H1 (cell line): ENCODE data around the gene GPR162.

ENCODE experiments used
- POLR2A ChIP-seq, 2 experiments: IDR thresholded peaks; 1 replicate in 1 of 2; 2 replicates in 1 of 2; pipeline ENCODE4 v1.6.1; 2011; ENCODE audit warnings: low read depth in 2 of 2, low read length in 2 of 2, mild to moderate bottlenecking in 2 of 2; ENCODE audit errors: control extremely low read depth in 1 of 2
- RAD21 ChIP-seq, 2 experiments: IDR thresholded peaks in 1 of 2; conservative IDR thresholded peaks in 1 of 2; 2 replicates each; pipeline ENCODE4 v1.6.1; 2011; ENCODE audit warnings: low read depth in 2 of 2, low read length in 2 of 2, improper control_type of control experiment in 1 of 2, inconsistent platforms in 1 of 2, mild to moderate bottlenecking in 1 of 2, moderate library complexity in 1 of 2
- SIN3A ChIP-seq, 2 experiments: IDR thresholded peaks in 1 of 2; conservative IDR thresholded peaks in 1 of 2; 2 replicates each; pipeline ENCODE4 v1.6.1; 2011 to 2012; ENCODE audit warnings: low read length in 2 of 2, improper control_type of control experiment in 1 of 2, low read depth in 1 of 2, mild to moderate bottlenecking in 1 of 2
- TF ChIP-seq, protein P1 (sequence below), 3 experiments: IDR thresholded peaks; 1 replicate in 2 of 3; 2 replicates in 1 of 3; pipeline versions ENCODE4 v1.5.1 to v1.6.1; 2011; ENCODE audit warnings: low read length in 3 of 3, mild to moderate bottlenecking in 3 of 3, inconsistent platforms in 2 of 3, low read depth in 1 of 3, moderate library complexity in 1 of 3; ENCODE audit not compliant: insufficient read depth in 1 of 3; ENCODE audit errors: control extremely low read depth in 1 of 3
- TF ChIP-seq, protein P2 (sequence below): fragments of 300-600 bp; sonication (generic); IDR thresholded peaks from 2 replicates; pipeline ENCODE4 v1.7.1; 2012; ENCODE audit warnings: low read length, moderate library complexity, mild to moderate bottlenecking, inconsistent platforms; ENCODE audit not compliant: insufficient replicate concordance

DNA sequence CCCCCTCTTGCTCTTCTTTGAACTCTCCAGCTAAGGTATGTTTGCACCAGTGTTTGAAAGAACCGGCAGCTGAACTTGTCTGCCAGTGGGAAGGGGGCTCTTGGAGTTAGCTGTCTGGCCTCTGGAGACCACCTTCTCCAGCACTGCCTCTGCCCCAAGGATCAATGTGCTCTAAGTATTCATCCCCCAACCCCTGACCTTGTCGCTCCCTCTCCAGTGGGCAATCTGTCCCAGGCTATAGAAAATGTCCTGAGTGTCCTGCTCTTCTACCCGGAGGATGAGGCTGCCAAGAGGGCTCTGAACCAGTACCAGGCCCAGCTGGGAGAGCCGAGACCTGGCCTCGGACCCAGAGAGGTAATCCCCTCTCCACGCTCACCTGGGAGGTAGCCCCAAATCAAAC is 9.4 kb downstream of the GPR162 start:
- TF ChIP-seq RAD21 (IDR thresholded peaks at IDR 0.05 in 1 of 2, conservative IDR thresholded peaks at IDR 0.05 in 1 of 2; ENCODE audit: low read depth in 2 of 2, low read length in 2 of 2) (no peak), SIN3A (conservative IDR thresholded peaks at IDR 0.05 in 1 of 2, IDR thresholded peaks at IDR 0.05 in 1 of 2; ENCODE audit: low read depth in 1 of 2, low read length in 2 of 2) (no peak), POLR2A (IDR thresholded peaks at IDR 0.05; ENCODE audit: control extremely low read depth in 1 of 2, low read depth in 2 of 2, low read length in 2 of 2) (no peak)
- TF ChIP-seq, protein P1, sequence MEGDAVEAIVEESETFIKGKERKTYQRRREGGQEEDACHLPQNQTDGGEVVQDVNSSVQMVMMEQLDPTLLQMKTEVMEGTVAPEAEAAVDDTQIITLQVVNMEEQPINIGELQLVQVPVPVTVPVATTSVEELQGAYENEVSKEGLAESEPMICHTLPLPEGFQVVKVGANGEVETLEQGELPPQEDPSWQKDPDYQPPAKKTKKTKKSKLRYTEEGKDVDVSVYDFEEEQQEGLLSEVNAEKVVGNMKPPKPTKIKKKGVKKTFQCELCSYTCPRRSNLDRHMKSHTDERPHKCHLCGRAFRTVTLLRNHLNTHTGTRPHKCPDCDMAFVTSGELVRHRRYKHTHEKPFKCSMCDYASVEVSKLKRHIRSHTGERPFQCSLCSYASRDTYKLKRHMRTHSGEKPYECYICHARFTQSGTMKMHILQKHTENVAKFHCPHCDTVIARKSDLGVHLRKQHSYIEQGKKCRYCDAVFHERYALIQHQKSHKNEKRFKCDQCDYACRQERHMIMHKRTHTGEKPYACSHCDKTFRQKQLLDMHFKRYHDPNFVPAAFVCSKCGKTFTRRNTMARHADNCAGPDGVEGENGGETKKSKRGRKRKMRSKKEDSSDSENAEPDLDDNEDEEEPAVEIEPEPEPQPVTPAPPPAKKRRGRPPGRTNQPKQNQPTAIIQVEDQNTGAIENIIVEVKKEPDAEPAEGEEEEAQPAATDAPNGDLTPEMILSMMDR (IDR thresholded peaks at IDR 0.05; ENCODE audit: control extremely low read depth in 1 of 3, insufficient read depth in 1 of 3, low read depth in 1 of 3, low read length in 3 of 3), result no peak
- TF ChIP-seq, protein P2, sequence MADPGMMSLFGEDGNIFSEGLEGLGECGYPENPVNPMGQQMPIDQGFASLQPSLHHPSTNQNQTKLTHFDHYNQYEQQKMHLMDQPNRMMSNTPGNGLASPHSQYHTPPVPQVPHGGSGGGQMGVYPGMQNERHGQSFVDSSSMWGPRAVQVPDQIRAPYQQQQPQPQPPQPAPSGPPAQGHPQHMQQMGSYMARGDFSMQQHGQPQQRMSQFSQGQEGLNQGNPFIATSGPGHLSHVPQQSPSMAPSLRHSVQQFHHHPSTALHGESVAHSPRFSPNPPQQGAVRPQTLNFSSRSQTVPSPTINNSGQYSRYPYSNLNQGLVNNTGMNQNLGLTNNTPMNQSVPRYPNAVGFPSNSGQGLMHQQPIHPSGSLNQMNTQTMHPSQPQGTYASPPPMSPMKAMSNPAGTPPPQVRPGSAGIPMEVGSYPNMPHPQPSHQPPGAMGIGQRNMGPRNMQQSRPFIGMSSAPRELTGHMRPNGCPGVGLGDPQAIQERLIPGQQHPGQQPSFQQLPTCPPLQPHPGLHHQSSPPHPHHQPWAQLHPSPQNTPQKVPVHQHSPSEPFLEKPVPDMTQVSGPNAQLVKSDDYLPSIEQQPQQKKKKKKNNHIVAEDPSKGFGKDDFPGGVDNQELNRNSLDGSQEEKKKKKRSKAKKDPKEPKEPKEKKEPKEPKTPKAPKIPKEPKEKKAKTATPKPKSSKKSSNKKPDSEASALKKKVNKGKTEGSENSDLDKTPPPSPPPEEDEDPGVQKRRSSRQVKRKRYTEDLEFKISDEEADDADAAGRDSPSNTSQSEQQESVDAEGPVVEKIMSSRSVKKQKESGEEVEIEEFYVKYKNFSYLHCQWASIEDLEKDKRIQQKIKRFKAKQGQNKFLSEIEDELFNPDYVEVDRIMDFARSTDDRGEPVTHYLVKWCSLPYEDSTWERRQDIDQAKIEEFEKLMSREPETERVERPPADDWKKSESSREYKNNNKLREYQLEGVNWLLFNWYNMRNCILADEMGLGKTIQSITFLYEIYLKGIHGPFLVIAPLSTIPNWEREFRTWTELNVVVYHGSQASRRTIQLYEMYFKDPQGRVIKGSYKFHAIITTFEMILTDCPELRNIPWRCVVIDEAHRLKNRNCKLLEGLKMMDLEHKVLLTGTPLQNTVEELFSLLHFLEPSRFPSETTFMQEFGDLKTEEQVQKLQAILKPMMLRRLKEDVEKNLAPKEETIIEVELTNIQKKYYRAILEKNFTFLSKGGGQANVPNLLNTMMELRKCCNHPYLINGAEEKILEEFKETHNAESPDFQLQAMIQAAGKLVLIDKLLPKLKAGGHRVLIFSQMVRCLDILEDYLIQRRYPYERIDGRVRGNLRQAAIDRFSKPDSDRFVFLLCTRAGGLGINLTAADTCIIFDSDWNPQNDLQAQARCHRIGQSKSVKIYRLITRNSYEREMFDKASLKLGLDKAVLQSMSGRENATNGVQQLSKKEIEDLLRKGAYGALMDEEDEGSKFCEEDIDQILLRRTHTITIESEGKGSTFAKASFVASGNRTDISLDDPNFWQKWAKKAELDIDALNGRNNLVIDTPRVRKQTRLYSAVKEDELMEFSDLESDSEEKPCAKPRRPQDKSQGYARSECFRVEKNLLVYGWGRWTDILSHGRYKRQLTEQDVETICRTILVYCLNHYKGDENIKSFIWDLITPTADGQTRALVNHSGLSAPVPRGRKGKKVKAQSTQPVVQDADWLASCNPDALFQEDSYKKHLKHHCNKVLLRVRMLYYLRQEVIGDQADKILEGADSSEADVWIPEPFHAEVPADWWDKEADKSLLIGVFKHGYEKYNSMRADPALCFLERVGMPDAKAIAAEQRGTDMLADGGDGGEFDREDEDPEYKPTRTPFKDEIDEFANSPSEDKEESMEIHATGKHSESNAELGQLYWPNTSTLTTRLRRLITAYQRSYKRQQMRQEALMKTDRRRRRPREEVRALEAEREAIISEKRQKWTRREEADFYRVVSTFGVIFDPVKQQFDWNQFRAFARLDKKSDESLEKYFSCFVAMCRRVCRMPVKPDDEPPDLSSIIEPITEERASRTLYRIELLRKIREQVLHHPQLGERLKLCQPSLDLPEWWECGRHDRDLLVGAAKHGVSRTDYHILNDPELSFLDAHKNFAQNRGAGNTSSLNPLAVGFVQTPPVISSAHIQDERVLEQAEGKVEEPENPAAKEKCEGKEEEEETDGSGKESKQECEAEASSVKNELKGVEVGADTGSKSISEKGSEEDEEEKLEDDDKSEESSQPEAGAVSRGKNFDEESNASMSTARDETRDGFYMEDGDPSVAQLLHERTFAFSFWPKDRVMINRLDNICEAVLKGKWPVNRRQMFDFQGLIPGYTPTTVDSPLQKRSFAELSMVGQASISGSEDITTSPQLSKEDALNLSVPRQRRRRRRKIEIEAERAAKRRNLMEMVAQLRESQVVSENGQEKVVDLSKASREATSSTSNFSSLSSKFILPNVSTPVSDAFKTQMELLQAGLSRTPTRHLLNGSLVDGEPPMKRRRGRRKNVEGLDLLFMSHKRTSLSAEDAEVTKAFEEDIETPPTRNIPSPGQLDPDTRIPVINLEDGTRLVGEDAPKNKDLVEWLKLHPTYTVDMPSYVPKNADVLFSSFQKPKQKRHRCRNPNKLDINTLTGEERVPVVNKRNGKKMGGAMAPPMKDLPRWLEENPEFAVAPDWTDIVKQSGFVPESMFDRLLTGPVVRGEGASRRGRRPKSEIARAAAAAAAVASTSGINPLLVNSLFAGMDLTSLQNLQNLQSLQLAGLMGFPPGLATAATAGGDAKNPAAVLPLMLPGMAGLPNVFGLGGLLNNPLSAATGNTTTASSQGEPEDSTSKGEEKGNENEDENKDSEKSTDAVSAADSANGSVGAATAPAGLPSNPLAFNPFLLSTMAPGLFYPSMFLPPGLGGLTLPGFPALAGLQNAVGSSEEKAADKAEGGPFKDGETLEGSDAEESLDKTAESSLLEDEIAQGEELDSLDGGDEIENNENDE, result no peak
